NCI-H460 (cell line): ENCODE results near the gene STK11. TPM values are rescaled to one million over a fixed set of nuclear protein-coding genes. Genes with fewer than 3 reads are reported as not detected.

Source experiments
- DNase-seq: peaks from one replicate; pipeline ENCODE4 v3.0.0-alpha.2; 2016; ENCODE audit warnings: low read depth; ENCODE audit errors: extremely low read depth
- polyA plus RNA-seq: library from polyadenylated mRNA; depleted of rRNA; stranded (reverse); fragments of >200 nt; gene quantifications from 2 replicates; pipeline ENCODE4 v1.2.3, GENCODE V29; 2014; cell fraction: nucleus; rRNA removed
- total RNA-seq: library from RNA; depleted of rRNA; stranded (reverse); fragments of >200 nt; shearing (Covaris generic); gene quantifications from 2 replicates; pipeline ENCODE4 v1.2.3, GENCODE V29; 2014; rRNA removed

STK11 gene
- 25.5 and 28.7 TPM in 2 replicates for total RNA-seq
- polyA plus RNA-seq = 108 and 118 TPM in 2 replicates

GRCh38 chr19:1205114-1206099 lies at the start of gene STK11:
Gene STK11, plus strand, starts transcription at chr19:1205778. Its CDS starts 1,136 bp downstream, at chr19:1206914.
- DNase-seq = peak; percentile 94

- no peak for DNase-seq
Observed at GRCh38 chr19:1156305-1156801, 49.2 kb upstream of the STK11 start.

DNA sequence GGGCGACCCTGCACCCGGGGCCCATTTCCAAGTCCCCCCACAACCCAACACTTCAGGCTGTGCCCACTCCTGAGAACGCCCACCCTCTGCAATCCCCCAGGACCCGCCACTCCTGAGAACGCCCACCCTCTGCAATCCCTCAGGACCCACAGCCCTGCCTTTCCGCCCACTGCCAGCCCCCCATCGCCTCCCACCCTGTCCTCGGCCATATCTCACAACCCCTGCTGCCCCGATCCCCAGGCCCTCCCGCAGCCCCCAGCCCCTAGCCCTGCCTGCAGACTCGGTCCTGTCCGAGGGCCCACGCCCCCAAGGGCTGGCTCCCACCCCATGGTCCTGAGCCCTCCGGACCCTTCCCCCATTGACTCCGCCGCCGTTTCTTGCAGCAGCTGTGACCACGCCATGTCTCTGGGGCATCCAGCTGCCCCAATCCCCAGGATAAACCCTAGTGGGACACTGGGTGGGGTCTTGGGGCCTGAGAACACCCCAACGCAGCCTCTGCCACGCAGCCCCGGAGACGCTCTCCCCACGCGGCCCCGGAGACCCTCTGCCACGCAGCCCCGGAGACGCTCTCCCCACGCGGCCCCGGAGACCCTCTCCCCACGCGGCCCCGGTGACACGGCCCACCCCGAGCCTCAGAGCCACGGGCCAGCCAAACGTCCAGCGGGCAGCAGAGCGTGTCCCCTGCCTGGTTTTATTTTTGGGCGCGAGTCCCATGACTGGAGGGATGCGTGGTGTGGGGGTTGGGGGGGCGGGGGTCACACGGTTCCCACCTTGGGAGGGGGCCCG lies 48.6 kb upstream of the STK11 start:
- DNase-seq = no peak

DNA sequence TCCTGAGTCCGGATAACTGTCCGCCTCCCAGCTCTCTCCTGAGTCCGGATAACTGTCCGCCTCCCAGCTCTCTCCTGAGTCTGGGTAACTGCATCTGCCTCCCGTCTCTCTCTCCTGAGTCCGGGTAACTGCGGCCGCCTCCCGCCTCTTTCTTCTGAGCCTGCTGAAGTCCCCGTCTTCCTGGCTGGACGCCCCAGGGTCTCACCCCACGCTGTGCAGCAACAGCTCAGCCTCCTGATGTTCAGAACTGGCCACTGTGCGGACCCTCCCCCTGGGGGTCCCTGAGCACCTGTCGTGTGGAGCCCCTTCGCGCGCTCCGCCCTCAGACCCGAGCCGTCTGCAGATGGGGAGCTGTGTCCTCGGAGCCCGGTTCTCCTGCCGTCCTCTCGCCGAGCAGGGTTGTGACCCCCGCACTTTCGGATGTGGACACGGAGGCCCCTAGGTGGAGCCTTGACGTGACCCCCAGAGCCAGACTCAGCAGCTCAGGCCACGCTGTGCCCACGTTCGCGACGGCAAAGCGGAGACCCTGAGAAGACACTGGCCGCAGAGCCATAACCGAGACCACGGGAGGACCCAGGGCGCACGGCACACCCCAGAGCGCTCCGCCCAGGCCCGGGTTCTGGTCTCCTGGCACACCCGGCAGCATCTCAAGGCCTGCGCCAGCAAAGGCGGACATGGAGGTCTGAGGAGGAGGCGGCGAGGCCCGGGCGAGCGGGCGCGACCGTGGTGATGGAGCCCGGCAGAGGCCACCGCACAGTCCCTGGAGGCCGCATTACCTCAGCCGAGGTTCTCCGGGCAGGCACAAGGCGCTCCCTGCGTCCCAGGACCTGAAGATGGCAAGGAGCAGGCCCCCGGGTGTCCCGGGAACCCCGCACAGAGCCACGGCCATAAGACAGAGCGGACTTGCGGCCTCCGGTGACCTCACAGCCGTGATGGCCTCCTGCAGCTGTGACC lies 47.4 kb upstream of the STK11 start:
- DNase-seq = no peak

- DNase-seq = no peak
Observed at GRCh38 chr19:1158885-1159448, 46.6 kb upstream of the STK11 start.

GRCh38 chr19:1159864-1160595 lies 45.5 kb upstream of the STK11 start:
- DNase-seq = no peak

DNA sequence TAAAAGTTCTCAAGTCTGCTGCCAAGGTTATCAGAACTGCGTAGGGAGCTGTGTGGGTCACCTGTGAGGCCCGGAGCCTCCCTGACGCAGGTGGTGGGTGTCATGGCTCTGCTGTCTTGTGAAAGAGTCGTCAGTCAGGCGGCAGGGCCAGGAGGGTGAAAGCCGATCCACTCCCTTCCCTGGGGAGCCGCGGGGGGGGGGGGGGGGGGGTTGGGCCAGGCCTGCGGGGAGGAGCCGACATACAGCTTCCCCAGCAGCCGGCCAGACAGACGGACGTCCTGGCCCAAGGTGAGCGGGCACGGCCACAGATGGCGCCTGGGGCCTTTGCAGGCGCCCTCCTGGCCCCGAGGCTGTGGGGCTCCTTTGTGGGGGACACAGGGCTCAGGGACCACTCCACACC lies 43.9 kb upstream of the STK11 start:
- no peak for DNase-seq

GRCh38 chr19:1162404-1163282 lies 42.9 kb upstream of the STK11 start:
- no peak for DNase-seq

DNA sequence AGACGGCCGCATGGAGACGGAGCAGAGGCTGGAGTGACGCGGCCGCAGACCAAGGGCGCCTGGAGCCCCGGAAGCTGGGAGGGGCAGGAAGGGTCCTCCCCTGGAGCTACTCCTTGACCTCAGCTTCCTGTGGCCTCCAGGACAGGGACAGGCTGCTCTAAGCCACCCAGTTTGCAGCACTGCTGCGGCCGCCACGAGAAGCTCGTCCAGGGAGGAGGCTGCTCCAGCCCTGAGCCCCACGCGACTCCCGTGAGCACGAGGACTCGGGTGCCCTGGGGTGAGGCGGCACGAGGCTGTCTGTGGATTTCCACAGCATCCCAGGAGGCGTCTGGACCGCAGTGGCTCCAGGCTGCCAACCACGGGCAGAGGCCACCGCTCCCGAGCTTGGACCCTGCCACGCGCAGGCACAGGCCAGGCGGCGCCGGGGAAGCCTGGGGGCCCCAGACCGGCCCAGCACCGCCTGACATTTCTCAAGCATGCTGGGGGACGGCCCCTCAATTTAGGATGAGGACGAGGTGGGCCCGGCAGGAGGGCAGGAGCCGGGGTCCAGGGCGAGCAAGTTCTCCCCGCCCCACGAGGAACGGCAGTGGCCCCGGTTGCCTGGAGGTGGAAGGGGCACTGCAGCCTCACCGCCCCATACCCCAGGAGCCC lies 42.2 kb upstream of the STK11 start:
- no peak for DNase-seq

GRCh38 chr19:1163934-1164683 lies 41.5 kb upstream of the STK11 start:
- DNase-seq = no peak

DNA sequence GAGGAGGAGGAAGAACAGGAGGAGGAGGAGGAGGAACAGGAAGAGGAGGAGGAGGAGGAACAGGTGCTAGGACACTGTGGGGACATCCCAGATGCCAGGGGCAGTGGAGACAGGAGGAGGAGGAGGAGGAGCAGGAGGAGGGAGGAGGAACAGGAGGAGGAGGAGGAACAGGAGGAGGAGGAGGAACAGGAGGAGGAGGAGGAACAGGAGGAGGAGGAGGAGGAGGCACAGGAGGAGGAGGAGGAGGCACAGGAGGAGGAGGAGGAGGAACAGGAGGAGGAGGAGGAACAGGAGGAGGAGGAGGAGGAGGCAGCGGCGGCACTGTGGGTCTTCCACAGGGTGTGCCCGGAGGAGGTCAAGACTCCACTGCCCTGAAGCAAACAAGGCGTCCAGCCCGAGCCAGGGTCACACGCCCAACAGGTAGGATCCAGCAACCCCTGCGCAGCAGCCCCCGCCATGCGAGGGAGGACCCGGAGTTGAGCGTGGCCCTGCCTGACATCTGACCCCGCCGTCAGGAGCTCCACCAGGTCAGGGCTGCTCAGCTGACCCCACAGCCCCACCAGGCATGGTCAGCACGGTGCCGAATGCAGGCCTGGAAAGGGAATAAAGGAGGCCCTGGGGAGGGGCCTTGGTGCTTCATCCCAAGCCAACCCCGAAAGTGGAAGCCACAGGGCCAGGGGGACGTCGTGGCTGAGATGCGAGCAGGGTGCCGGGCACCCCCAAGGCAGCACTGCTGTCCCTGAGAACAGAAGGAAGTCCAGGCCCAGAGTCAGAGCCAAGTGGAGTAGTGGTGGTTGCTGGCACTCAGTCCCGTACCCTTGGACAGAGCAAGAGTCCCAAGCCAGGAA lies 40.7 kb upstream of the STK11 start:
- no peak for DNase-seq

DNA sequence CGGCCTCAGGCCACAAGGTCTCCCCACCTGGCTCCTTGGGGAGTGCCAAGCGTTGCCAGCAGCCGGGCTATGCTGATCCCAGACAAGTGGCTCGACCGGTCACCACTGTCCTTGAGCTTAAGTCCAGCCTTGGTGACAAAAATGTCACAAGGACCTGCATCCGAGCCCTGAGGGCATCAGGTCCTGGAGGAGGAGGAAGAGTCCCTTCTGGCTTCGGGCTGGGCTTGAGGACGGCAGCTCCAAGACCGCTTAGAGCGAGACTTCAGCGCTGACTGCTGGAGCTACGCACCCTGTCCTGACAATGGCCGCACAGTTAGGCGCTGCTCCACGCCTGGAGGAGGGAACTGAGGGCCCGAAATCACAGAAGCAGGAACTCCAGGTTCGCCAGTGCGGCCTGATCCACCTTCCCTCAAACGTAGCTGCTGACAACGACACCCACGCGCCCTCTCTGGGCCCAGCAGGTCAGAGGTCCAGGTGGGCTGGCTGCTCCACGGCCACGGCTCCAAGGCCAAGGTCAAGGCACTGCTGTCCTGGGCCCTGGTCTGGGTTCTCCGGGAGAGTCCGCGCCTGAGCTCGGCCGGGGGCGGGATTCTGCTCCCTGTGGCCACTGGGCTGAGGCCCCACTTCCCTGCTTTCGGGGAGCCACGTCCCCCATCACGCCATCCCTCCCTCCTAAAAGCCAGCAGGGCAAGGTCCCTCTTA lies 38.6 kb upstream of the STK11 start:
- no peak for DNase-seq

- no peak for DNase-seq
Observed at GRCh38 chr19:1167687-1168571, 37.6 kb upstream of the STK11 start.
